Peyer's patch (tissue), 4 donors: ENCODE measurements around the gene ADAMTS12.

Experiments
- CTCF ChIP-seq, 6 experiments: fragments of 450-650 bp in 4 of 6; fragments of 200-600 bp in 2 of 6; sonication (generic) in 1 of 6; IDR thresholded peaks; one replicate each; pipeline ENCODE4 v1.5.1; 2017 to 2019; ENCODE audit warnings: antibody characterized with exemption in 6 of 6, mild to moderate bottlenecking in 3 of 6, moderate library complexity in 1 of 6
- POLR2A ChIP-seq, 2 donors: fragments of 450-650 bp; IDR thresholded peaks; one replicate each; pipeline ENCODE4 v1.5.1; 2017; ENCODE audit warnings: antibody characterized with exemption in 2 of 2, mild to moderate bottlenecking in 2 of 2, moderate library complexity in 2 of 2

GRCh38 chr5:33507426-33507825, 384.4 kb downstream of the ADAMTS12 start:
- TF ChIP-seq CTCF (IDR thresholded peaks at IDR 0.05) (no peak), POLR2A (IDR thresholded peaks at IDR 0.05) (no peak)
